Ectodermal cell (in vitro differentiated cells): ENCODE data around the gene SMIM44.

Source experiments
- H3K27ac ChIP-seq: 2 replicates; pipeline ENCODE4 v1.7.0; 2013; ENCODE audit warnings: mild to moderate bottlenecking, low read depth, low read length; ENCODE audit not compliant: insufficient read depth, poor library complexity, severe bottlenecking
- H3K27me3 ChIP-seq: 2 replicates; pipeline ENCODE4 v1.7.0; 2013; ENCODE audit warnings: mild to moderate bottlenecking, low read length; ENCODE audit not compliant: insufficient read depth, control insufficient read depth, poor library complexity, severe bottlenecking
- H3K36me3 ChIP-seq: one replicate; pipeline ENCODE4 v1.7.0; 2013; ENCODE audit warnings: low read length; ENCODE audit not compliant: control insufficient read depth, insufficient read depth
- H3K4me1 ChIP-seq: one replicate; pipeline ENCODE4 v1.7.0; 2013; ENCODE audit warnings: low read length; ENCODE audit not compliant: control insufficient read depth, insufficient read depth
- H3K4me3 ChIP-seq: 2 replicates; pipeline ENCODE4 v1.7.0; 2013; ENCODE audit warnings: low read depth, low read length, control low read depth; ENCODE audit not compliant: insufficient read depth
- H3K9me3 ChIP-seq: 2 replicates; pipeline ENCODE4 v1.7.0; 2013; ENCODE audit warnings: mild to moderate bottlenecking, low read length, moderate library complexity; ENCODE audit not compliant: control insufficient read depth
- WGBS, 2 experiments: methylation state at CpG; one replicate each; pipeline ENCODE4 v1.1.7; 2013; ENCODE audit warnings: missing lambda C conversion rate in 2 of 2; 5-methylcytosine and 5-hydroxymethylcytosine counted together

SMIM44 gene

GRCh38 chr19:3518255-3518654, 35.0 kb upstream of the SMIM44 start:
- no peaks in the 10 kb centered on the region for H3K36me3 ChIP-seq
- no peak overlapping the region for H3K27ac ChIP-seq
- WGBS, 2 experiments, result 68 to 69% methylated on average over 10 of the region's 10 CpGs
- H3K4me1 ChIP-seq, result no peaks in the 10 kb centered on the region
- H3K9me3 ChIP-seq, result no peaks in the 10 kb centered on the region
- no peak overlapping the region for H3K4me3 ChIP-seq
- H3K27me3 ChIP-seq, result no peaks in the 10 kb centered on the region

- Histone ChIP-seq H3K9me3 (no peaks in the 10 kb centered on the region), H3K4me3 (no peak overlapping the region), H3K4me1 (no peaks in the 10 kb centered on the region), H3K27ac (no peak overlapping the region), H3K27me3 (no peaks in the 10 kb centered on the region), H3K36me3 (no peaks in the 10 kb centered on the region)
- 90 to 94% methylated on average over 2 of the region's 2 CpGs for WGBS, 2 experiments
These were observed 34.4 kb upstream of the SMIM44 start for GRCh38 chr19:3517638-3518037.

GRCh38 chr19:3516675-3517207, 33.5 kb upstream of the SMIM44 start:
- Histone ChIP-seq H3K36me3 (peaks cover 5% of the 10 kb centered on the region), H3K27me3 (no peaks in the 10 kb centered on the region), H3K27ac (no peak overlapping the region), H3K4me3 (no peak overlapping the region), H3K4me1 (no peaks in the 10 kb centered on the region), H3K9me3 (no peaks in the 10 kb centered on the region)
- 89 to 94% methylated on average over 15 of the region's 15 CpGs for WGBS, 2 experiments

- WGBS, 2 experiments, result 88% methylated on average over 15 of the region's 15 CpGs
- H3K27me3 ChIP-seq, result no peaks in the 10 kb centered on the region
- peaks cover 5% of the 10 kb centered on the region for H3K36me3 ChIP-seq
- H3K4me3 ChIP-seq, result no peak overlapping the region
- no peaks in the 10 kb centered on the region for H3K9me3 ChIP-seq
- no peak overlapping the region for H3K27ac ChIP-seq
- H3K4me1 ChIP-seq, result no peaks in the 10 kb centered on the region
These were observed 32.7 kb upstream of the SMIM44 start for GRCh38 chr19:3515891-3516422.

- Histone ChIP-seq H3K36me3 (peaks cover 5% of the 10 kb centered on the region), H3K4me1 (no peaks in the 10 kb centered on the region), H3K4me3 (no peak overlapping the region), H3K9me3 (no peaks in the 10 kb centered on the region), H3K27ac (no peak overlapping the region), H3K27me3 (no peaks in the 10 kb centered on the region)
- 92 to 95% methylated on average over 12 of the region's 12 CpGs for WGBS, 2 experiments
These were observed 31.7 kb upstream of the SMIM44 start for GRCh38 chr19:3514930-3515329.

- H3K9me3 ChIP-seq, result no peaks in the 10 kb centered on the region
- no peaks in the 10 kb centered on the region for H3K27me3 ChIP-seq
- WGBS, 2 experiments, result 93 to 94% methylated on average over 23 of the region's 23 CpGs
- no peak overlapping the region for H3K27ac ChIP-seq
- H3K4me3 ChIP-seq, result no peak overlapping the region
- peaks cover 13% of the 10 kb centered on the region for H3K36me3 ChIP-seq
- H3K4me1 ChIP-seq, result no peaks in the 10 kb centered on the region
These were observed 30.2 kb upstream of the SMIM44 start for GRCh38 chr19:3513229-3514140.

GRCh38 chr19:3512562-3513228, 29.5 kb upstream of the SMIM44 start:
- Histone ChIP-seq H3K9me3 (no peaks in the 10 kb centered on the region), H3K4me3 (no peak overlapping the region), H3K36me3 (peaks cover 13% of the 10 kb centered on the region), H3K27me3 (no peaks in the 10 kb centered on the region), H3K4me1 (no peaks in the 10 kb centered on the region), H3K27ac (no peak overlapping the region)
- 93 to 95% methylated on average over 17 of the region's 17 CpGs for WGBS, 2 experiments

- WGBS, 2 experiments, result 95 to 97% methylated on average over 26 of the region's 26 CpGs
- Histone ChIP-seq H3K9me3 (no peaks in the 10 kb centered on the region), H3K27me3 (no peaks in the 10 kb centered on the region), H3K27ac (no peak overlapping the region), H3K4me1 (no peaks in the 10 kb centered on the region), H3K36me3 (peaks cover 13% of the 10 kb centered on the region), H3K4me3 (no peak overlapping the region)
These were observed 28.4 kb upstream of the SMIM44 start for GRCh38 chr19:3511506-3512251.

- WGBS, 2 experiments, result 95% methylated on average over 22 of the region's 22 CpGs
- Histone ChIP-seq H3K4me1 (no peaks in the 10 kb centered on the region), H3K9me3 (no peaks in the 10 kb centered on the region), H3K27me3 (no peaks in the 10 kb centered on the region), H3K36me3 (peaks cover 13% of the 10 kb centered on the region), H3K27ac (no peak overlapping the region), H3K4me3 (no peak overlapping the region)
These were observed 27.5 kb upstream of the SMIM44 start for GRCh38 chr19:3510727-3511126.
